ENCODE measurements around the gene SUCLG2. TPM values are rescaled to one million over a fixed set of nuclear protein-coding genes. Genes with fewer than 3 reads are reported as not detected.

Gene SUCLG2
- total and polyA plus RNA-seq, 11 donors: 41.6 to 119 (median 77.6) TPM

DNA sequence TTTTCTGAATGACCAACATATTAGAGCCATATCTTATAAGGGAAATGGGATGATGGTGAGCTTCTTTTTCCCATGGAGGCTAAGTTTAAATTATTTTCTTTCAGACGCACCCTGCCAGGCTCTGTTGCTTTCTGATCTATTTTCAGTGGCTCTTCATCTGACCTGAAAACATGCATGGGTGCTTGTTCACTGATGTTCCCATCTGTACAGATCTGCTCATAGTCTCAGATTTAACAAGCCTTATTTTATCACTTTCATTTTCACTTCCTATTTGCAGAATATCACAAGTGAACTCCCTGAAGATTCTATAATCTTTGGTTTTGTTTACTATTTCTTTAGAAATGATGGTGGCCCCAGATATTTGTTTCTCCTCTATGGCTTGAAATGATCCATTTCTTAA lies 31.1 kb upstream of the SUCLG2 start:
- intact Hi-C loops (cut with DNase I): no loop called here
- 48 to 65% (median 54%) methylated on average over 1 of the region's 1 CpG for WGBS, 4 donors
- H3K4me3 ChIP-seq: peak overlapping the region in 1 of 12 donors; percentile 9
- no peaks in the 10 kb centered on the region for H3K9me3 ChIP-seq
- no peak for ATAC-seq
- no peak for TF ChIP-seq POLR2A (IDR thresholded peaks at IDR 0.05)
- TF ChIP-seq, protein P1, sequence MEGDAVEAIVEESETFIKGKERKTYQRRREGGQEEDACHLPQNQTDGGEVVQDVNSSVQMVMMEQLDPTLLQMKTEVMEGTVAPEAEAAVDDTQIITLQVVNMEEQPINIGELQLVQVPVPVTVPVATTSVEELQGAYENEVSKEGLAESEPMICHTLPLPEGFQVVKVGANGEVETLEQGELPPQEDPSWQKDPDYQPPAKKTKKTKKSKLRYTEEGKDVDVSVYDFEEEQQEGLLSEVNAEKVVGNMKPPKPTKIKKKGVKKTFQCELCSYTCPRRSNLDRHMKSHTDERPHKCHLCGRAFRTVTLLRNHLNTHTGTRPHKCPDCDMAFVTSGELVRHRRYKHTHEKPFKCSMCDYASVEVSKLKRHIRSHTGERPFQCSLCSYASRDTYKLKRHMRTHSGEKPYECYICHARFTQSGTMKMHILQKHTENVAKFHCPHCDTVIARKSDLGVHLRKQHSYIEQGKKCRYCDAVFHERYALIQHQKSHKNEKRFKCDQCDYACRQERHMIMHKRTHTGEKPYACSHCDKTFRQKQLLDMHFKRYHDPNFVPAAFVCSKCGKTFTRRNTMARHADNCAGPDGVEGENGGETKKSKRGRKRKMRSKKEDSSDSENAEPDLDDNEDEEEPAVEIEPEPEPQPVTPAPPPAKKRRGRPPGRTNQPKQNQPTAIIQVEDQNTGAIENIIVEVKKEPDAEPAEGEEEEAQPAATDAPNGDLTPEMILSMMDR (IDR thresholded peaks at IDR 0.05): no peak
- no peak for DNase-seq
- H3K27ac ChIP-seq: no peak overlapping the region
- peaks cover 0 to 11% (median 0%) of the 10 kb centered on the region in 12 donors for H3K4me1 ChIP-seq
- no peaks in the 10 kb centered on the region for H3K36me3 ChIP-seq
- H3K27me3 ChIP-seq: no peaks in the 10 kb centered on the region

DNA sequence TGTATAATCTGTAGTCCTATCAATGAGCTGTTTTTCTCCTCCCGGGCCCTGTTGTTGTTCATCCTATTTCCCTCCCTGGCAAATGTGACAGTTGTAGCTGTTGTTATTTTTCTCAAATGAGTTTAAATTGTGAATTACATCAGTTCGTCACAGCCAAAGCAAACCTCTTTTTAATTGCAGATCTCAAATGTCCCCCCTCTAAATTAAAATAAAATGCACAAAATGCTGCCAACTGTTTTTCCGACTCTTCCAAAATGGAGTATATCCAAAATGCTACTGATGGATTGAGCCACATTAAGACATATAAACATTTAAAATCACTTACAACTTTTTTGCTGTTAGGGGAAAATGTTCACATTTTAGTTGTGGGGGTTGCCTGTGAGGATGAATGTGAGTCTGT lies 29.8 kb upstream of the SUCLG2 start:
- H3K36me3 ChIP-seq: no peaks in the 10 kb centered on the region
- no peak overlapping the region for H3K4me3 ChIP-seq
- no peak for TF ChIP-seq POLR2A (IDR thresholded peaks at IDR 0.05)
- TF ChIP-seq, protein P1 (IDR thresholded peaks at IDR 0.05): no peak
- WGBS, 4 donors: 91 to 97% (median 95%) methylated on average over 3 of the region's 3 CpGs
- DNase-seq (no peak), ATAC-seq (no peak)
- H3K27me3 ChIP-seq: no peaks in the 10 kb centered on the region
- H3K4me1 ChIP-seq: peaks cover 0 to 11% (median 0%) of the 10 kb centered on the region in 12 donors
- intact Hi-C loops (cut with DNase I): no loop called here
- H3K9me3 ChIP-seq: no peaks in the 10 kb centered on the region
- no peak overlapping the region for H3K27ac ChIP-seq

- TF ChIP-seq, protein P1 (IDR thresholded peaks at IDR 0.05): no peak
- DNase-seq: no peak
- Histone ChIP-seq H3K27me3 (no peaks in the 10 kb centered on the region), H3K36me3 (no peaks in the 10 kb centered on the region), H3K4me1 (peaks cover 0 to 11% (median 0%) of the 10 kb centered on the region in 12 donors), H3K9me3 (no peaks in the 10 kb centered on the region), H3K27ac (no peak overlapping the region), H3K4me3 (no peak overlapping the region)
- no peak for ATAC-seq
- intact Hi-C loops (cut with DNase I): no loop called here
Observed at GRCh38 chr3:67683522-67683921, 29.1 kb upstream of the SUCLG2 start.

DNA sequence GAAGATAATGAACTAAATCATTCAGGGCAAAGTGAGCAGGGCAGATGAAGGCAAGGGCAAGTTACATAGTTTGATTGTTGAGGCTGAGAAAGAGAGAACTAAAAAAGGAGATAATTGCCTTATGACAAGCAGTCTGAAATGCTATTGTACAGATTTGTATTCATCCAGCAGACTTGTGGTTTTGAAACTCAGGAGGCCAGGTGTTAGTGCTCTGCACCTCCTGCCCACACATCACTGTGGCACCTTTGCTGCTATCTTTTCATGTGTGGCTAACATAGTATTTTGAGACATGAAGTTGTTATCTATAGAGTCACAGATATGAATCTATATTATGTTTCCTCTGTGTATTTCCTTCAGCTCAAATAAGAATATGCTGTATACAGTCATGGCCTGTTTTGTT lies 24.3 kb upstream of the SUCLG2 start:
- intact Hi-C loops (cut with DNase I): no loop called here
- TF ChIP-seq POLR2A (IDR thresholded peaks at IDR 0.05): no peak
- TF ChIP-seq, protein P1 (IDR thresholded peaks at IDR 0.05): no peak
- ATAC-seq: no peak
- DNase-seq: no peak
- Histone ChIP-seq H3K4me3 (no peak overlapping the region), H3K27me3 (no peaks in the 10 kb centered on the region), H3K9me3 (peaks cover 0 to 4% (median 0%) of the 10 kb centered on the region in 12 donors), H3K27ac (no peak overlapping the region), H3K36me3 (no peaks in the 10 kb centered on the region), H3K4me1 (no peaks in the 10 kb centered on the region)
